ENCODE results near the gene XKR3.
"Not testable (repeated sequence)": the region's sequence is repeated elsewhere in the genome, so short reads cannot be mapped to it uniquely, and the experiment has no call there.

XKR3 gene

DNA sequence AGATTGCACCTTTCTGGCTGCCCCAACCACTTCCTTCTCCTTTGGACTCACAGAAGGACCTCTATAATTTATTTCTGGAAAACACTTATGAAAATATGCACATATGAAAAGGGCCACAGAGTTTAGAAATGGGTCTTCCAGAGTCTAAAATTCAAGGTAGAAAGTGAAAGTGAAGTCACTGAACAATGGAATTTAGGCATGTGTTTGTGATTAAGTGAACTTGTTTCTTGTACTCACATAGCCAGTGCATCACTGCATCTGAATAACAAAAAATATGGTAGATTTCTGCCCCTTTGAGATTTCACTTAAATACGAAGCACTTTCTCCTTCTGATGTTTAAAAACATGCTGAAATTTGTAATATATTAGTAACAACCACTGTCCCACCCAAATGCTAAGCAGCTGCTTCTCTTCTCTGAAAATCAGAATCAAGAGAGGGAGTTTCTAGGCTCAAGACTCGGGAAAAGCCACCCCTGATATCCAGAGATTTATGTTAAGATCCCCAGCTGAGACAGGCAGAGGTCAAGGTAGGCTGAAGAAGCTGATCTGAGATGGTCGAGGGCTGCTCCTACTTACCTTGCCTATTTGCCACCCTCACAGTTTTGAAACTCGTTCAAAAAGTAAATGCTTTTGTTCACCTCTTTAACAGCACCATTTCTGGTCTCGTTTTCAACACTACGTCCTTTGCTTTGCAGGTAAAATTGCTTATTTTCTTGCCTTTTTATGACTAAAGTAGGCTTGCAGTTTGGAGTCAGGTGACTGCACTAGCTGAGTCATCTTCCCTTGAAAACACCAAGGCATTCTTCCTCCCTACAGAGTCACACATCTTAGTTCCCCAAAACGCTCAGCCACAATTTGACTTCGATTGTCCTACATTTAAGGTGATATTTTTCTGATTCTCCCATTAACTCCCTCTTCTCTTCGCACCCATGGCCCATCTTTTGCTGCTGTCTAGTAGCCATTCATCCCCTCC, at the start of gene XKR3:
TSS of gene XKR3 (minus strand) at position 696 of the 972 bp plus-strand sequence. CDS start 17,338 bp downstream, outside the sequence.
- peak in 1 of 2 experiments; percentile 5 for DNase-seq
- TF ChIP-seq GATA1 (IDR thresholded peaks at IDR 0.05; ENCODE audit: low read depth, low read length) (no peak), POLR2A (IDR thresholded peaks at IDR 0.05; ENCODE audit: low read length) (no peak)

DNA sequence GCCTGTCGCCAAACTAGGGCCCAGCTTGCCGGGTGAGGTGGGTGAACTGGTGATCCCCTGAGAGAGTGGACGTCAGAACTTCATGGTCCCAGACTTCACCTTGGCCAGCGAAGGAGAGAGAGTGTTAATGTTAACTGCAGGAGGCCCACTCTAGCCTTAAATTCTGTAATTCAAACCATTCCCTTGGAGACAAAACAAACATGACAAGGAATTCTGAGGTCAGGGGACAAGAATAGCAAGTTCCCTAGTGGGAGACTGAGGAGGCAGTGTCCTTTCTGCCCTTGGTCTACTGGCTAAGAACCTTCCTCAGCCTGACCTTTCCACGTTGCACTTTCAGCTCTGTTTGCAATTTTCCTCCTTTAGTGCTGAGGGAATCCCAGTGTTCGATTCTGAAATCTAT, 44.4 kb upstream of the XKR3 start:
- DNase-seq = not testable (repeated sequence)

DNA sequence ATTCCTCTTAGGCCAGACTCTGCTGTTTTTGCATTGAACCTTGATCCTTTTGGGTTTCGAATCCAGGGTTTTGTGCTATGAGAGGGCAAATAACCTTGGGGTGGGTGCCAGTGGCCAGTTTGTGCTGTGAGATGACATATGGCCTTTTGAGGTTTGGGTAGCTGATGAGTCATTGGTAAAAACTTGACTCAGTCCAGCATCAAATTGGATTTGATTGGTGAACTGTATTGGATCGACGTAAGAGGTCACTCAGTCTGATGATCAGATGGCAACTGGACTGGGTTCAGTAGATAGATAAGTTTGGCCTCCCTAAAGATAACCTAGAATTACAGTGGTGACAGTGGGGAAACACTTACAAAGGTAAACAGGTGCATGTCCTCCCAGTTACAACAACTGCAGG, 41.0 kb upstream of the XKR3 start:
- DNase-seq = no peak
- TF ChIP-seq GATA1 (IDR thresholded peaks at IDR 0.05; ENCODE audit: low read depth, low read length) (no peak), POLR2A (IDR thresholded peaks at IDR 0.05; ENCODE audit: low read length) (no peak)

DNA sequence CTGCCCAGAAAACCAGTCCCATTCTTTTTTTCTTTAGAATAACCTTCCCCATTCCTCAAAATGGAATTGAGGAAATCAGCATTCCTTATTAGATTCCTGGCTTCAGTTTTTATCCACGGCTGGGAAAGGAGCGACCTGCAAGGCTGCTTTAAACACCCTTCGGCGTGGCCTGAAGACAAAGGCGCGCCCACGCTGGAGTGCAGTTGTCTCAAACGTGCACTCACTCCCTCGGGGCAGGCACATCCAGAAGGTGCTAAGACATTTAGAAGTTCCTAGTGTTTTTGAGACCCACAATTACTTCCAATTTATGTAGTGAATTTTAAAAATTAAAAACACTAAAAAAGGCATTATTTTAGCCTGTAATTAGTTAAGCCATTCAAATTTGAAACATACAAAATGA, 31.6 kb upstream of the XKR3 start:
- DNase-seq = not testable (repeated sequence)

DNA sequence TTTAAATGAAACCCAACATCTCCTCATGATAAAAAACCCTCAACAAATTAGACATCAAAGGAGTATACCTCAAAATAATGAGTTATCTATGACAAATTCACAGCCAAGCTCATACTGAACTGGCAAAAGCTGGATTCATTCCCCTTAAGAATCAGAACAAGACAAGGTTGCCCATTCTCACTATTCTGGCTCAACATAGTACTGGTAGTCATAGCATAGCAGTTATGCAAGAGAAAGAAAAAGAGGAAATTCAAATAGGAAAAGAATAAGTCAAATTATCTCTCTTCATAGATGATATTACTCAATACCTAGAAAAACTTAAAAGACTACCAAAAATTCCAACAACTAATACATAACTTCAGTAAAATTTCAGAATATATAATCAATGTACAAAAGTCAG, 29.4 kb upstream of the XKR3 start:
- TF ChIP-seq GATA1 (IDR thresholded peaks at IDR 0.05; ENCODE audit: low read depth, low read length) (no peak), POLR2A (IDR thresholded peaks at IDR 0.05; ENCODE audit: low read length) (no peak)
- no peak for DNase-seq

DNA sequence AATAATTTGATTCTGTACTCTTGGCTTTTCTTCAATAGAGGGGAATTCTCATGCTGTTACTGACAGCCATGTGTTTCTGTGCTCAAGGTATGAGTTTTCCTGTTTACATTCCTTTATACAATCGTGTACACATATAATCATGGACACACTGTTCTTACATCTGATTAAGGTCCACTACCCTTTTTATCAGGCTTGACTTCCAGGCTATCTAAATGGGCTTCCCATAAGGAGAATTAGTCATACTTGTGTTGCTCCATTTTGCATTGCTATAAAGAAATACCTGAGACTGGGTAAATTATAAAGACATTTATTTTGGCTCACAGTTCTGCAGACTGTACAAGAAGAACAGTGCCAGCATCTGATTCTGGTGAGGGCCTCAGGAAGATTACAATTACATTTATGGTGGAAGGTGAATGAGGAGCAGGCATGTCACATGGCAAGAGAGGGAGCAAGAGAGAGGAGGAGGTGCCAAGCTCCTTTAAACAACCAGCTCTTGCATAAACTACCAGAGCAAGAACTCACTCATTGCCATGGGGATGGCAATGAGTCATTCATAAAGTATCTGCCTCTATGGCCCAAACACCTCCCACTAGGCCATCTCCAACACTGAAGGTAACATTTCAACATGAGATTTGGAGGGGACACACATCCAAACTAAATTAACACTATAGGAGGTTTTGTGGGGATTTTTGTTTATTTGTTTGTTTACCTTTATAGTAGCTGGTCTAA, 26.2 kb upstream of the XKR3 start:
- DNase-seq = not testable (repeated sequence)

DNA sequence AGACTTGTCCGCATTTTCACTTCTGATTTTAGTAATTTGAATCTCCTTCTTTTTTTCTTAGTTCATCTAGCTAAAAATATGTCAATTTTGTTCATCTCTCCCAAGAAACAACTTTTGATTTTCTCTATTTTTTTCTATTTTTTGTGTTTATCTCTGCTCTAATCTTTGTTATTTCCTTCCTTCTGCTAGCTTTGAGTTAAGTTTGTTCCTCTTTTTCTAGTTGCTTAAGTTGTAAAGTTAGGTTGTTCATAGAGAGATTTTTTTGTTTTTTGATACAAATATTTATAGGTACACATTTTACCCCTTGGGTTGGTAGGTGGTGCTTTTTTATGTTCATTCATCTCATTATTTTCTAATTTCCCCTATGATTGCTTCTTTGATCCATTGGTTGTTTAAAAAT, 22.1 kb upstream of the XKR3 start:
- TF ChIP-seq POLR2A (IDR thresholded peaks at IDR 0.05; ENCODE audit: low read length) (no peak), GATA1 (IDR thresholded peaks at IDR 0.05; ENCODE audit: low read depth, low read length) (no peak)
- DNase-seq = no peak

DNA sequence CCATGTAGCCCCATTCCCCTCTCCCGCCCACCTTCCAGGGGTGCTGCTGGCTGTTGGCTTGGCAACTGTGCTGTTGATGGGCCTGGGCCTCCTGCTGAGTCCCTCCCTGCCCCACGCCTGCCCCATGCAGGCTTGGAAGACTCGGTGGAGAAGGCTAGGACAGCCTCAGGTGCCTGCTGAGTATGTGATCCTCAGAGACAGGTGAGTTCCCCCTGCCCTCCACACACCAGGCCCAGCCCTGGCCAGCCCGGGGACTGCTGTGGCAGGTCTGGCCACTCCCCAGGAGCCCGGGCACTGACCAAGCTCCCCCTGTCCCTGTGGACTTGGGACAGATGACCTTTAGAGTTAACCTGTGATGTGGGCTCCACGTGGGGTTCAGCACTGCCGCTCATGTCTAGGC, 20.7 kb upstream of the XKR3 start:
- no peak for TF ChIP-seq GATA1 (IDR thresholded peaks at IDR 0.05; ENCODE audit: low read depth, low read length)
- TF ChIP-seq POLR2A (IDR thresholded peaks at IDR 0.05; ENCODE audit: low read length) = no peak
- DNase-seq = no peak

DNA sequence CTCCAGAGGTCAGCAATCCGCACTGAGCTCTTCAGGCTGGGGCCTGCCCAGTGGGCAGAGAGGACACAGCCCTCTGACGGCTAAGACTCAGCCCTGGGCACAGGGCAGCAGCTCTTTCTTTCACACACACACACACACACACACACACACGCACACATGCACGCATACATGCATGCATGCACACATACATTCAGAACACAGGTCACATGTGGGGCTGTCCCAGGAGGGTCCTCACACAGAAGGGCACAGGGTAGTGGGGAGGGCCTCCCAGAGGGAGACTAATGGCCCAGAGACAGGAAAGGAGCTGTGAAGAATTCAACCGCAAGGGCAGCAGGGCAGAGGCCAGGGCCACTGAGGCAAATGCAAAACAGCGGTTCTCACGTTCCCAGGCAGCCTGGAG, 20.3 kb upstream of the XKR3 start:
- DNase-seq = no peak
- no peak for TF ChIP-seq POLR2A (IDR thresholded peaks at IDR 0.05; ENCODE audit: low read length)
- TF ChIP-seq GATA1 (IDR thresholded peaks at IDR 0.05; ENCODE audit: low read depth, low read length) = no peak

DNA sequence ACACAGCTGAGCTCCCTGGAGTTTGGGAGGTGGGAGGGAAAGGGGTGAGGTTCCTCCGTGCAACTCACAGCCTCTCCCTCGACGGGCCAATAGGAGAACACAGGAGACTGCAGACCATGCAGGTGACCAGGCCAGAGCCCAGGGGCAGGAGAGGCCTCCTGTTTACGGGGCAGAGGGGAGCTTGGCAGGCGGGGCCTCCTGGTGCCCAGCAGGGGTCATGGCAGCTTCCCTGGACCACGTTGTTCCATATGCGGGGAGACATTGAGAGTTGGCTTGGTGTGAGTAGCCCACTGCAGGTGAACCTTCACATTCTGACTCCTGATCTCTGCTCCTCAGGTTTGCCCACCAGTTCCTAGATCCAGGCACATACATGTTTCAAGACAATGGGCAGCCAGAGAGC, 19.3 kb upstream of the XKR3 start:
- TF ChIP-seq POLR2A (IDR thresholded peaks at IDR 0.05; ENCODE audit: low read length) = no peak
- TF ChIP-seq GATA1 (IDR thresholded peaks at IDR 0.05; ENCODE audit: low read depth, low read length) = no peak
- no peak for DNase-seq

DNA sequence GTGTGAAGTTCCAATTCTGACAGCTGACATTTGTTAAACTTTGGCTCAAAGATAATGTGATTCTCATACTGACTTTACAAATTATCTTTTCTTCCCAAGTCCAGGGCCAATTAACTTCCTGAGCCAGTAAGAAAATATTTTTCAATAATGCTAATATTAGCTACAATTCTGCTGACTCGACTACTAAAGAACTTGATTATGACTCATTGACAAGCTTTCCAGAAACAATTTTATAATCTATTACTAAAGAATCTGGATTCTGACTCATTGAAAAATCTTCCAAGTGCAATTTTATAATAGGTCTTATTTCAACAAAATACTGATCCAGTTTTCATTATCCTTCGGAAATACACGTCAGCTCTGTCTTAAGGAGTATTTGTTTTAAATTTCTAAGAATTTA, 12.9 kb upstream of the XKR3 start:
- TF ChIP-seq POLR2A (IDR thresholded peaks at IDR 0.05; ENCODE audit: low read length) (no peak), GATA1 (IDR thresholded peaks at IDR 0.05; ENCODE audit: low read depth, low read length) (no peak)
- DNase-seq = no peak

DNA sequence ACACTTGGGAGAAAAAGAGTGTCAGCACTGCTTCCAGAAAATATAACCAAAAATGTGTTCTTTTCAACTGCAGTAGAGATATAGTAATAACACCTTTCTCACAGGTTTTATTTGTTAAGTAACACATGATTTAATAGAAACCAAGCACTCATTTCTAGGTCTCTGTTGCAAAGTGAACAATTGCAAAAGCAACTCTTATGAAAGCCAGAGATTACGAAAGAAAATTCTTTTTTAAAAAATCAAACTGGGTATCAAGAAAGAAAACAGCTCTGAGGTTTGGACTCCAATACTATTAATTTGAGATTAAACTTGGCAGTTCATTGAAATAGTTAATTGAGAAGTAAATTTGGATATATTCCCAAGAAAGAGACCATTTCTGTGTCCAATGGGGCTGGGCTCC, 9.8 kb upstream of the XKR3 start:
- no peak for DNase-seq
- no peak for TF ChIP-seq GATA1 (IDR thresholded peaks at IDR 0.05; ENCODE audit: low read depth, low read length)
- TF ChIP-seq POLR2A (IDR thresholded peaks at IDR 0.05; ENCODE audit: low read length) = no peak

DNA sequence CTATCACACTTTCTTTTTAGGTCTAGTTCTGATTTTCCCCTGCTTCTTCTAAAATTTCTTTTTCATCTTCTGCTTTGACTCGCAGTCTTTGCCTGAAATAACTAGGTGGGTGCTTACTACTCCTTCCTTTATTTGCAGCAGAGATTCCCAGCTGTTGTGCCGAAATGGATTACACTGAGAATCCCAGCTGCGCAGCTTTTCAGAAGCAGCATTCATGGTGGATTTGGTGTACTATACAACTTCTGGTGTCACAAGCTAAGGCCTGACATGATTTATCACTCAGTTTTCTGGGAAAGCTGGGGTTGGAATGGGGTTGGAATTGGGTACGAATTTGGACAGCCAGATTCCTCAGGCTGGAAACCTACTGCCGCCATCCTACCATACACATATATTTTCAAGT, 6.0 kb upstream of the XKR3 start:
- DNase-seq = no peak
- no peak for TF ChIP-seq POLR2A (IDR thresholded peaks at IDR 0.05; ENCODE audit: low read length)
- no peak for TF ChIP-seq GATA1 (IDR thresholded peaks at IDR 0.05; ENCODE audit: low read depth, low read length)

DNA sequence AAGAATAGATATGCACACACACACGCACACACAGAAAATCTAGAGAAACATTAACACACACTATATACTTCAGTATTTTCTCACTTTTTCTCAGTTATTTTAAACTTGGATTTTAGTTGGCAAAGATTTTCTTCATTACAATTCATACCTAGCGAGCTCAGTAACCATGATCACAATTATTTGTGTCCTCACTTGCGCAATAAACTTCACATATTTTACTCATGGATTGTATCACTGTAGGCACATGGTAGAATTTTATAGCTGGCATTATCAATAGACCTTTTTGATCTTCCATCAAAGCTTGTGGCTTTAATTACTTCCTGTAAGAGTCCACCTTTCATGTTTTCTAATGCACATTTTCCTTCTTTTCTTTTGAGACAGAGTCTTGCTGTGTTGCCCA, 4.8 kb upstream of the XKR3 start:
- TF ChIP-seq GATA1 (IDR thresholded peaks at IDR 0.05; ENCODE audit: low read depth, low read length) (no peak), POLR2A (IDR thresholded peaks at IDR 0.05; ENCODE audit: low read length) (no peak)
- DNase-seq = no peak

DNA sequence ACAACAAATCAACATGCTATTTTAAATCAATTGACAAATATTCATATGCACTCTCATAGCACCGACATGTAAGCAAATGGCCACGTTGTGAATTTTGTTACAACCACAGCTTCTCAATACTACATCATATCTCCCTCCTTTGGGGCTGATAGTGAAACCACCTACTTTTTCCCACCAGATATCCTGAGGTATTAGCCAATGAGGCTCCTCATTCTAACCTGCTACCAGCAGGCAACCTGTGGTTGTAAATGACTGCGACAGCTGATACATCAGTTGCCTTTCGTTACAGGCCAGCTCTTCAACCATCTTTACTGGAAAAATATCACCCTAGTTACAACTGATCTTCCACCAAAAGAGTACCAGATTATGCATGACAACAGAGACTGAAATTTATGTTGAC, 3.7 kb upstream of the XKR3 start:
- TF ChIP-seq POLR2A (IDR thresholded peaks at IDR 0.05; ENCODE audit: low read length) (no peak), GATA1 (IDR thresholded peaks at IDR 0.05; ENCODE audit: low read depth, low read length) (no peak)
- DNase-seq = no peak

Data from erythroblast (primary cell).